Pancreas (tissue), 10 donors: ENCODE measurements around the gene FEM1A. TPM values are rescaled to one million over a fixed set of nuclear protein-coding genes. Genes with fewer than 3 reads are reported as not detected.
"Not testable (repeated sequence)": the region's sequence is repeated elsewhere in the genome, so short reads cannot be mapped to it uniquely, and the experiment has no call there.

Source experiments
- ATAC-seq, 4 donors: fragments of 200-7000 bp; cut with Tn5 transposase; one replicate each; pipeline versions ENCODE4 v1.8.0 to v1.9.1; 2020; ENCODE audit warnings: mild to moderate bottlenecking in 4 of 4, moderate library complexity in 4 of 4
- DNase-seq, 6 donors: peaks; one replicate each; pipeline ENCODE4 v3.0.0-alpha.2; 2020
- FAIRE-seq: peaks from 2 replicates; lab custom pipeline; 2012; peaks lifted over from hg19 to GRCh38; lab: Jason Lieb, UNC
- H3K27ac ChIP-seq, 4 donors: fragments of 200-600 bp; sonication (generic); 1 replicate in 3 of 4; 2 replicates in 1 of 4; pipeline versions ENCODE4 v1.5.0 to v1.8.0; 2020
- H3K27me3 ChIP-seq, 4 donors: fragments of 200-600 bp; one replicate each; pipeline ENCODE4 v1.8.0; 2021
- H3K36me3 ChIP-seq, 3 donors: fragments of 200-600 bp; sonication (generic) in 1 of 3; one replicate each; pipeline versions ENCODE4 v1.5.0 to v1.8.0; 2020 to 2021
- H3K4me1 ChIP-seq, 3 donors: fragments of 200-600 bp; one replicate each; pipeline ENCODE4 v1.8.0; 2021
- H3K4me3 ChIP-seq, 4 donors: fragments of 200-600 bp; sonication (generic) in 2 of 4; one replicate each; pipeline versions ENCODE4 v1.5.0 to v1.8.0; 2020 to 2021
- H3K9me3 ChIP-seq, 4 donors: fragments of 200-600 bp; one replicate each; pipeline ENCODE4 v1.8.0; 2021
- CTCF ChIP-seq, 4 donors: fragments of 200-600 bp; sonication (generic) in 3 of 4; IDR thresholded peaks; one replicate each; pipeline versions ENCODE4 v1.5.0 to v1.8.0; 2021; ENCODE audit warnings: antibody characterized with exemption in 4 of 4
- WGBS, 2 donors: extraction: QIAGEN DNeasy Blood & Tissue Kit; methylation state at CpG; one replicate each; pipeline ENCODE4 v1.1.7; 2013; 5-methylcytosine and 5-hydroxymethylcytosine counted together
- intact Hi-C, 3 donors: fragments of 100-400 bp; cut with DNase I; formaldehyde crosslinking; loops; one replicate each; pipeline versions ENCODE4 v1.11.1 to v1.14.2; 2022
- polyA plus RNA-seq, 2 donors: library from polyadenylated mRNA; stranded (reverse); fragments of 200-250 nt; gene quantifications; one replicate each; pipeline ENCODE4 v1.2.3, GENCODE V29; 2013
- total RNA-seq, 6 donors: library from RNA; stranded (reverse); fragmentation: NEBNext Ultra II Directional in 4 of 6; extraction: Animal tissue kit (Norgen Biotek cat#: 25700) in 4 of 6; gene quantifications; one replicate each; pipeline versions ENCODE4 v1.2.1 to v1.2.4, GENCODE V29; 2021 to 2023
- donor health status: healthy with polysubstance abuse.
- donor health status: DM: no; HTN: no; CAD: no; lungs with moderate emphysema.
- donor health status: DM: no; HTN: no; CAD: no.
- donor health status: control.
- donor health status: control.
- donor health status: Bipolar disorder and iron deficiency.
- donor health status: DM: yes; HTN: yes; CAD: no.
- donor health status: DM: no; HTN: no; CAD: no.
- donor health status: DM: no; HTN: no; CAD: no.
- donor health status: DM: yes; HTN: yes; CAD: no.

The FEM1A gene
- total and polyA plus RNA-seq, 8 donors, result 3.3 to 9.2 (median 5.9) TPM

GRCh38 chr19:4817467-4818277, 26.1 kb downstream of the FEM1A start:
- Histone ChIP-seq H3K4me3 (no peak overlapping the region), H3K4me1 (peaks cover 0 to 9% (median 0%) of the 10 kb centered on the region in 3 donors), H3K36me3 (peaks cover 0 to 4% (median 0%) of the 10 kb centered on the region in 3 donors), H3K27me3 (no peaks in the 10 kb centered on the region), H3K9me3 (no peaks in the 10 kb centered on the region), H3K27ac (no peak overlapping the region)
- no peak for TF ChIP-seq CTCF (IDR thresholded peaks at IDR 0.05)
- FAIRE-seq, result no peak
- peak in 2 of 6 donors; percentile 45 to 74 for DNase-seq
- intact Hi-C loops, result loop anchor here in 2 of 3 donors (10.0 kb wide), 2 partner anchors 207 to 217 kb away; no protein-coding TSS in a partner anchor
- no peak for ATAC-seq
- 90 to 91% methylated on average over 32 of the region's 32 CpGs for WGBS, 2 donors

DNA sequence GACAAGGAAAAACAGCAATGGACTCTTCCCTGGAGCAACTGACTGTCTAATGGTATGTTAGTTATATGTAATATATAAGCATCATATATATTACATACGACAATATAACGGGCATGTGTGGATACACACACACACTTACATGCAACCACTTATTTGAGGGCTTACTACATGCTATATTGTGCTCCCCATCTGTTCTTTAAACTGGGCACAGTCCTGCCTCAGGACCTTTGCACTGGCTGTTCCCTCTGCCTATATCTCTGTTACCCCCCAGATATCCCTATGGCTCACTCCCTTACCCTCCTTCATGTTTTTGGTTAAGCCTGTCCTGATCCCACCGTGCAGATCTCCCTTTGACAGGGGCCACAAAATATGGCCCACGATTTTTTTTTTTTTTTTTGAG, 29.7 kb downstream of the FEM1A start:
- H3K9me3 ChIP-seq, result no peaks in the 10 kb centered on the region
- FAIRE-seq (no peak), DNase-seq (no peak), ATAC-seq (no peak)
- H3K4me3 ChIP-seq, result no peak overlapping the region
- H3K27me3 ChIP-seq, result no peaks in the 10 kb centered on the region
- intact Hi-C loops, result no loop called here
- WGBS, 2 donors, result 87 to 95% methylated on average over 4 of the region's 4 CpGs
- TF ChIP-seq CTCF (IDR thresholded peaks at IDR 0.05), result no peak
- peaks cover 0 to 4% (median 0%) of the 10 kb centered on the region in 3 donors for H3K36me3 ChIP-seq
- H3K4me1 ChIP-seq, result no peaks in the 10 kb centered on the region
- no peak overlapping the region for H3K27ac ChIP-seq

GRCh38 chr19:4822354-4822753, 30.8 kb downstream of the FEM1A start:
- intact Hi-C loops, ATAC-seq, H3K27ac ChIP-seq, DNase-seq, H3K36me3 ChIP-seq, H3K4me1 ChIP-seq, FAIRE-seq, H3K9me3 ChIP-seq, H3K4me3 ChIP-seq, H3K27me3 ChIP-seq: not testable (repeated sequence)
- WGBS, 2 donors, result 98 to 99% methylated on average over 7 of the region's 7 CpGs

DNA sequence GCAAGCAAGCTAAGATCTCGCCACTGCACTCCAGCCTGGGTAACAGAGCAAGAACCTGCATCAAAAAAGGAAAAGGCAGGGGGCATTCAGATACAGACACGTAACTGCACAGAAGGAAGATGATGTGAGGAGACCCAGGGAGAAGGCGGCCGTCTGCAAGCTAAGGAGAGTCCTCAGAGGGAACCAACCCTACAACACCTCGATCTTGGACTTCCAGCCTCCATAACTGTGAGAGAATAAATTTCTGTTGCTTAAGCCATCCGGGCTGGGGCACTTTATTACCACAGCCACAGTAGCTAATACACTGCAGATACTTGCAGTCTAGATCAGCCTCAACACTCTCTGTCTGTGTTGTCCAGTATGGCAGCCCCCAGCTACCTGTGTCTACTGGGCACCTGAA, 32.0 kb downstream of the FEM1A start:
- Histone ChIP-seq H3K27ac (no peak overlapping the region), H3K36me3 (no peaks in the 10 kb centered on the region), H3K4me3 (no peak overlapping the region), H3K4me1 (peaks cover 0 to 10% (median 0%) of the 10 kb centered on the region in 3 donors), H3K27me3 (no peaks in the 10 kb centered on the region), H3K9me3 (no peaks in the 10 kb centered on the region)
- ATAC-seq (no peak), FAIRE-seq (no peak), DNase-seq (no peak)
- WGBS, 2 donors, result 87 to 92% methylated on average over 6 of the region's 6 CpGs
- intact Hi-C loops, result no loop called here
- no peak for TF ChIP-seq CTCF (IDR thresholded peaks at IDR 0.05)

- no peaks in the 10 kb centered on the region for H3K27me3 ChIP-seq
- DNase-seq (peak in 5 of 6 donors; percentile 44 to 69 (median 49)), ATAC-seq (peak; percentile 18 to 72 (median 58)), FAIRE-seq (no peak)
- 21 to 28% methylated on average over 16 of the region's 16 CpGs for WGBS, 2 donors
- no peak for TF ChIP-seq CTCF (IDR thresholded peaks at IDR 0.05)
- H3K4me3 ChIP-seq, result peak overlapping the region in 1 of 4 donors; percentile 92
- intact Hi-C loops, result no loop called here
- no peaks in the 10 kb centered on the region for H3K9me3 ChIP-seq
- peak overlapping the region; percentile 4 to 96 (median 64) for H3K27ac ChIP-seq
- H3K36me3 ChIP-seq, result no peaks in the 10 kb centered on the region
- H3K4me1 ChIP-seq, result peaks cover 6 to 30% (median 8%) of the 10 kb centered on the region in 3 donors
Observed at GRCh38 chr19:4829001-4829712, 37.6 kb downstream of the FEM1A start.
